ENCODE measurements around the gene RNF39. TPM values are rescaled to one million over a fixed set of nuclear protein-coding genes. Genes with fewer than 3 reads are reported as not detected.
"Not testable (repeated sequence)": the region's sequence is repeated elsewhere in the genome, so short reads cannot be mapped to it uniquely, and the experiment has no call there.

The RNF39 gene, protein sequence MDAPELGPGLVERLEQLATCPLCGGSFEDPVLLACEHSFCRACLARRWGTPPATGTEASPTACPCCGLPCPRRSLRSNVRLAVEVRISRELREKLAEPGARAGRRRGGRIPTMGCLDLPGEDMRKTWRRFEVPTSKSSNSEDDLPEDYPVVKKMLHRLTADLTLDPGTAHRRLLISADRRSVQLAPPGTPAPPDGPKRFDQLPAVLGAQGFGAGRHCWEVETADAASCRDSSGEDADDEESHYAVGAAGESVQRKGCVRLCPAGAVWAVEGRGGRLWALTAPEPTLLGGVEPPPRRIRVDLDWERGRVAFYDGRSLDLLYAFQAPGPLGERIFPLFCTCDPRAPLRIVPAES
- under 1 TPM in 2 of 6 donors, not detected in 4; 0.14 to 0.15 TPM for polyA plus RNA-seq (ENCODE audit: low read depth in 6 of 6)

GRCh38 chr6:30075094-30075789 lies at the start of gene RNF39:
Gene RNF39 (minus strand): TSS chr6:30075769. CDS start chr6:30075585, 184 bp downstream.
- Mint-ChIP-seq H3K4me1 (peaks cover 34 to 39% (median 35%) of the 10 kb centered on the region in 3 donors), H3K27me3 (peaks cover 74 to 94% (median 93%) of the 10 kb centered on the region in 3 donors), H3K4me3 (peak within 1 kb of the TSS in 6 of 8 donors; percentile 63 to 86 (median 74)), H3K36me3 (peaks cover 13 to 36% of the 10 kb centered on the region in 2 donors), H3K27ac (peak within 1 kb of the TSS in 4 of 6 donors; percentile 33 to 79 (median 52)), H3K9me3 (peaks cover 0 to 3% (median 0%) of the 10 kb centered on the region in 7 donors)
- ATAC-seq (ENCODE audit: low read depth in 2 of 2) (peak; percentile 35 to 55), DNase-seq (no peak)

- no peak for ATAC-seq (ENCODE audit: low read depth in 2 of 2)
- H3K27me3 Mint-ChIP-seq = peaks cover 43 to 78% (median 61%) of the 10 kb centered on the region in 3 donors
- H3K4me1 Mint-ChIP-seq = peaks cover 4 to 6% (median 4%) of the 10 kb centered on the region in 3 donors
- no peak overlapping the region for H3K27ac Mint-ChIP-seq
- peaks cover 0 to 2% (median 0%) of the 10 kb centered on the region in 7 donors for H3K9me3 Mint-ChIP-seq
- no peaks in the 10 kb centered on the region for H3K36me3 Mint-ChIP-seq
- no peak for DNase-seq
- H3K4me3 Mint-ChIP-seq = no peak overlapping the region
Measured at GRCh38 chr6:30122515-30122914, 46.9 kb upstream of the RNF39 start.

DNA sequence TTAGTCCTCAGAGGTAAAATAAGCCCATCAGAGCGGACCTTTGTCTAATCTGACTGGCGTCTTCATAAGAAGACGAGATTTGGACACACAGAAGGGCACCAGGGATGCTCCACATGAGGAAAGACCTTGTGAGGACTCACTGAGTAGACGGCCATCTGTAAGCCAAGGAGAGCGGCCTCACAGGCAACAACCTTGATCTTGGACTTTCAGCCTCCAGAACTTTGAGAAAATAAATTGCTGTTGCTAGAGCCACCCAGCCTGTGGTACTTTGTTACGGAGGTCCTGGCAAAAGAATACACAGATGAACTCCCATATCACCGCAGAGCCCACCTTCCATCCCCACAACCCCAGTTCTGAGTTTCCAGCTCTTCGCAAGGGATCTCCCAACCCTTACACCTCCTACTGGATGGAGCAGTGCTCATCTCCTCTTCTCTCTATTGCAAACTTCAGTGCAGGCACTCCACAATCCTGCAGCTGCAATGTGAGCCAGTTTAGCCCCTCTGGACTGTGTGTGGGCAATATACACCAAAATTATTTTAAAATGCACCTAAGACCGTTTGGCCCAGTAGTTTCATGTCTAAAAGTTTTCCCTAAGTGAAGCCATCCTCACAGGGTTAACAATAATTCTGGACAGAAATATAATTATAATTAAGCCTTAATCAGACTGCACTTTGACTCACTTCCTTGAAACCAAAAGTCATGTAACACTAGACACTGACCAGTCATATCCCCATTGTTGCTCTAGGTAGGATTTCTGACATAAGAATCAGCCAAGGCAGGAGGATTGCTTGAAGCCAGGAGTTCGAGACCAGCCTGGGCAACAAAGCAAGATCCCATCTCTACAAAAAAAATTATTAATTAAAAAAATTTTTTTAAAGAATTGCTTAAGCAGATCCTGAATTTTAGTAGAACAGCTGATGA lies 46.1 kb upstream of the RNF39 start:
- no peak for DNase-seq
- no peaks in the 10 kb centered on the region for H3K4me1 Mint-ChIP-seq
- no peak overlapping the region for H3K4me3 Mint-ChIP-seq
- ATAC-seq (ENCODE audit: low read depth in 2 of 2) = no peak
- no peaks in the 10 kb centered on the region for H3K9me3 Mint-ChIP-seq
- H3K36me3 Mint-ChIP-seq = no peaks in the 10 kb centered on the region
- H3K27me3 Mint-ChIP-seq = peaks cover 39 to 73% (median 55%) of the 10 kb centered on the region in 3 donors
- no peak overlapping the region for H3K27ac Mint-ChIP-seq

DNA sequence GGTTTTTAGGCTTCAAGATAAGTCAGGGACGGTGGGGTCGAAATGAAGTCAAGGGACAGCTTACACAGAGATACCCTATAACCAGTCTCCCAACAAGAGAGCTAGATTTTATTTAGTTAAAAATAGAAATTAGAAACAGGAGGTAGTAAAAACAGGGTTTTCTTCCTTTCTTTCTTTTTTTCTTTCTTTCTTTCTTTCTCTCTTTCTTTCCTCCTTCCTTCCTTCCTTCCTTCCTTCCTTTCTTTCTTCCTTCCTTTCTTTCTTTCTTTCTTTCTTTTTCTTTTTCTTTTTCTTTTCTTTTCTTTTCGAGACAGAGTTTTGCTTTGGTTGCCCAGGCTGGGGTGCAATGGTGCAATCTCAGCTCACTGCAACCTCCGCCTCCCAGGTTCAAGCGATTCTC lies 43.1 kb upstream of the RNF39 start:
- H3K9me3 Mint-ChIP-seq; ATAC-seq (ENCODE audit: low read depth in 2 of 2); H3K36me3 Mint-ChIP-seq; H3K4me1 Mint-ChIP-seq; H3K27ac Mint-ChIP-seq; DNase-seq: not testable (repeated sequence)
- peaks cover 36 to 75% (median 59%) of the 10 kb centered on the region in 3 donors for H3K27me3 Mint-ChIP-seq
- peak overlapping the region in 1 of 8 donors; percentile 65 for H3K4me3 Mint-ChIP-seq

DNA sequence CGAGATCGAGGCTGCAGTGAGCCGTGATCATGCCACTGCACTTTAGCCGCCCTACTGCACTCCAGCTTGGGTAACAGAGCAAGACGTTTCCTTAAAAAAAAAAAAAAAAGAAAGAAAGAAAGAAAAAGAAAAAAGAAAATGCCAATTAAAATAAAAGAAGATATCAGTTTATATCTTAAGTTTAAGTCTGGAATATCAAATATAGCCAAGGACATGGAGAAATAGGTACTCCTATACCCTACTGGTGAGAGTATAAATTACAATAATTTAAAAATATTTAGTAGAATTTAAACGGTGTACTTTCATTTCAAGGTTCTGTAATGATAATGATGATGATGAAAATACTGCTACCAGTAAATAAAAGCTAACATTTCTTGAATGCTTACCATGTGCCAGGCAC lies 41.2 kb upstream of the RNF39 start:
- Mint-ChIP-seq H3K9me3 (no peaks in the 10 kb centered on the region), H3K4me1 (peaks cover 0 to 4% (median 0%) of the 10 kb centered on the region in 3 donors), H3K36me3 (no peaks in the 10 kb centered on the region), H3K4me3 (no peak overlapping the region), H3K27me3 (peaks cover 39 to 74% (median 58%) of the 10 kb centered on the region in 3 donors), H3K27ac (no peak overlapping the region)
- ATAC-seq (ENCODE audit: low read depth in 2 of 2) (no peak), DNase-seq (no peak)

- peaks cover 44 to 69% (median 47%) of the 10 kb centered on the region in 3 donors for H3K27me3 Mint-ChIP-seq
- H3K36me3 Mint-ChIP-seq = no peaks in the 10 kb centered on the region
- ATAC-seq (ENCODE audit: low read depth in 2 of 2) (no peak), DNase-seq (no peak)
- H3K9me3 Mint-ChIP-seq = no peaks in the 10 kb centered on the region
- H3K4me3 Mint-ChIP-seq = no peak overlapping the region
- no peak overlapping the region for H3K27ac Mint-ChIP-seq
- peaks cover 0 to 4% (median 0%) of the 10 kb centered on the region in 3 donors for H3K4me1 Mint-ChIP-seq
Measured at GRCh38 chr6:30113841-30114240, 38.3 kb upstream of the RNF39 start.

GRCh38 chr6:30113003-30113759 lies 37.6 kb upstream of the RNF39 start, which contains the start of gene TRIM31:
Gene TRIM31 (minus strand): TSS chr6:30113090. CDS start chr6:30112805, 285 bp downstream.
- H3K4me1 Mint-ChIP-seq = peaks cover 0 to 4% (median 0%) of the 10 kb centered on the region in 3 donors
- H3K9me3 Mint-ChIP-seq = no peaks in the 10 kb centered on the region
- H3K27ac Mint-ChIP-seq = no peak within 1 kb of the TSS
- H3K27me3 Mint-ChIP-seq = peaks cover 47 to 71% (median 49%) of the 10 kb centered on the region in 3 donors
- DNase-seq (no peak), ATAC-seq (ENCODE audit: low read depth in 2 of 2) (peak; percentile 34 to 41)
- no peaks in the 10 kb centered on the region for H3K36me3 Mint-ChIP-seq
- H3K4me3 Mint-ChIP-seq = no peak within 1 kb of the TSS

- Mint-ChIP-seq H3K4me3 (no peak overlapping the region), H3K9me3 (peaks cover 0 to 2% (median 0%) of the 10 kb centered on the region in 7 donors), H3K36me3 (no peaks in the 10 kb centered on the region), H3K27ac (no peak overlapping the region), H3K4me1 (peaks cover 0 to 4% (median 0%) of the 10 kb centered on the region in 3 donors), H3K27me3 (peaks cover 48 to 72% (median 49%) of the 10 kb centered on the region in 3 donors)
- ATAC-seq (ENCODE audit: low read depth in 2 of 2) (no peak), DNase-seq (no peak)
Measured at GRCh38 chr6:30112402-30112994, 36.9 kb upstream of the RNF39 start.

- no peaks in the 10 kb centered on the region for H3K36me3 Mint-ChIP-seq
- H3K4me3 Mint-ChIP-seq = no peak overlapping the region
- H3K9me3 Mint-ChIP-seq = peaks cover 0 to 3% (median 0%) of the 10 kb centered on the region in 7 donors
- H3K4me1 Mint-ChIP-seq = peaks cover 0 to 4% (median 0%) of the 10 kb centered on the region in 3 donors
- no peak overlapping the region for H3K27ac Mint-ChIP-seq
- ATAC-seq (ENCODE audit: low read depth in 2 of 2) (no peak), DNase-seq (no peak)
- peaks cover 52 to 69% (median 60%) of the 10 kb centered on the region in 3 donors for H3K27me3 Mint-ChIP-seq
Measured at GRCh38 chr6:30111266-30111856, 35.8 kb upstream of the RNF39 start.

DNA sequence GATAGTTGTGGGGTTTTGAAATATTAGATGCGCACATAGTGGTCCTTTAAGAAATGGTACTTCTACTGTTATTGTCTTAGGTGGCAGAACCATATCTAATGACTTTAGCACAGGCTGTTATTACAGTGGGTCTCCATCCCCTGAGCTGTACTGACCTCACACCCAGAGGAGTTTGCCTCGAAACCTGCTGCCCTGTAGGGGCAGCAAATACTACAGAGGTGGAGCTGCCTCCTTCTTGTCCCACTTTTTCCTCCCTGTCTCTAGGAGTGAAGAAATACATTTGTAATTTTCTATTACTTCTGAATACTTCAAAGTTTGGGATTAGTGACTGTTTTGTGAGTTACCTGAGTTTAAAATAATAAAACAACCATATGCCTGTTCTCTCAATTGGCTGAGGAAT lies 29.1 kb upstream of the RNF39 start:
- Mint-ChIP-seq H3K4me1 (peaks cover 30 to 36% (median 32%) of the 10 kb centered on the region in 3 donors), H3K4me3 (no peak overlapping the region), H3K27ac (no peak overlapping the region), H3K9me3 (peaks cover 0 to 8% (median 0%) of the 10 kb centered on the region in 7 donors), H3K27me3 (peaks cover 52 to 70% (median 53%) of the 10 kb centered on the region in 3 donors), H3K36me3 (no peaks in the 10 kb centered on the region)
- DNase-seq = no peak
- ATAC-seq (ENCODE audit: low read depth in 2 of 2) = no peak

DNA sequence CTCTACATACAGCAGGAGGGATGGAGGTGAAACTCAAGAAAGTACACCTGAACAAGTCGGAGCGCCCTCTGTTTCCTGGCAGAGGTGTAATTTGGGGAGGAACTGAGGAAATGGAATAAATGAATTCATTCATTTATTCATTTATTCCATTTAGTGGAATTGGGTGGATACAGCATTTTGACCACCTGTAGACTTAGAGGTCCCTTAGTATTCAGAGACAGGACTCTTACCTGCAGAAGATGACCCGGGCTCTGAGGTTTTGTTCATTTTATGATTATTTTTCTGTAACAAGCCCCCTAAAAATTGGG lies 28.3 kb upstream of the RNF39 start:
- no peak for DNase-seq
- H3K27me3 Mint-ChIP-seq = peaks cover 55 to 75% (median 59%) of the 10 kb centered on the region in 3 donors

More for the DNA sequence above, 28.3 kb upstream of the RNF39 start:
- Mint-ChIP-seq H3K4me1 (peaks cover 30 to 36% (median 32%) of the 10 kb centered on the region in 3 donors), H3K36me3 (no peaks in the 10 kb centered on the region), H3K27ac (peak overlapping the region in 2 of 6 donors; percentile 85 to 90), H3K4me3 (peak overlapping the region; percentile 76 to 96 (median 92)), H3K9me3 (peaks cover 0 to 8% (median 0%) of the 10 kb centered on the region in 7 donors)
- no peak for ATAC-seq (ENCODE audit: low read depth in 2 of 2)

Data from naive B cell (primary cell).